Muscle layer of duodenum (tissue), 2 donors: ENCODE data around the gene TTLL9.

Experiments
- H3K27ac ChIP-seq: one replicate; pipeline ENCODE4 v1.7.0; 2013; ENCODE audit warnings: mild to moderate bottlenecking, low read length
- H3K27me3 ChIP-seq: one replicate; pipeline ENCODE4 v1.7.0; 2013; ENCODE audit warnings: low read depth, mild to moderate bottlenecking, control low read depth, low read length
- H3K36me3 ChIP-seq, 2 donors: one replicate each; pipeline ENCODE4 v1.7.0; 2013; ENCODE audit warnings: low read length in 2 of 2, control low read depth in 1 of 2, mild to moderate bottlenecking in 1 of 2; ENCODE audit not compliant: insufficient read depth in 2 of 2, control insufficient read depth in 1 of 2
- H3K4me1 ChIP-seq, 2 donors: one replicate each; pipeline ENCODE4 v1.7.0; 2013; ENCODE audit warnings: low read length in 2 of 2, mild to moderate bottlenecking in 2 of 2, control low read depth in 1 of 2, moderate library complexity in 1 of 2; ENCODE audit not compliant: insufficient read depth in 2 of 2, control insufficient read depth in 1 of 2
- H3K4me3 ChIP-seq, 2 donors: one replicate each; pipeline ENCODE4 v1.7.0; 2013; ENCODE audit warnings: low read length in 2 of 2, low read depth in 1 of 2, mild to moderate bottlenecking in 1 of 2
- H3K9me3 ChIP-seq, 2 donors: one replicate each; pipeline ENCODE4 v1.7.0; 2013; ENCODE audit warnings: low read length in 2 of 2, control low read depth in 1 of 2, mild to moderate bottlenecking in 1 of 2; ENCODE audit not compliant: control insufficient read depth in 1 of 2
- donor health status: healthy.

TTLL9 gene

GRCh38 chr20:31830406-31830981, 39.9 kb upstream of the TTLL9 start:
- Histone ChIP-seq H3K4me1 (no peaks in the 10 kb centered on the region), H3K27ac (no peak overlapping the region), H3K27me3 (no peaks in the 10 kb centered on the region), H3K9me3 (no peaks in the 10 kb centered on the region), H3K36me3 (no peaks in the 10 kb centered on the region), H3K4me3 (no peak overlapping the region)

DNA sequence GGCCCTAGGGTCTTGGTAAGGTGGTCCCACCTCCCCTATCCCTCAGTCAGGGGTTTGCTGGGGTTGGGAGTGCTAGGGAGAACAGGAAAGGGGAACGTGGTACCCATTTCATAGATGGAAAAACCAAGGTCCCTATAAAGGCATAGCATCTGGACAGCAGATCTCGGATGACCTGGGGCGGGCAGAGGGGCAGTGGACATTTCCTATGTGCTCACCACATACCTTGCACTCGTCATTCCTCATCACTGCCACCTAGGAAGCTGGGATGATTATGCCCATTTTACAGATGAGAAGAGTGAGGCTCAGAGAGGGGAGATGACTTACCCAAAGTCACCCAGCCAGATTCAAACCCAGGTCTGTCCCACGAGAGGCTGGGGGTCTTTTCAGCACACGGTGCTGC, 39.2 kb upstream of the TTLL9 start:
- H3K36me3 ChIP-seq = no peaks in the 10 kb centered on the region
- no peak overlapping the region for H3K27ac ChIP-seq
- H3K4me3 ChIP-seq = no peak overlapping the region
- peaks cover 1 to 6% of the 10 kb centered on the region in 2 donors for H3K4me1 ChIP-seq
- H3K9me3 ChIP-seq = no peaks in the 10 kb centered on the region
- no peaks in the 10 kb centered on the region for H3K27me3 ChIP-seq

DNA sequence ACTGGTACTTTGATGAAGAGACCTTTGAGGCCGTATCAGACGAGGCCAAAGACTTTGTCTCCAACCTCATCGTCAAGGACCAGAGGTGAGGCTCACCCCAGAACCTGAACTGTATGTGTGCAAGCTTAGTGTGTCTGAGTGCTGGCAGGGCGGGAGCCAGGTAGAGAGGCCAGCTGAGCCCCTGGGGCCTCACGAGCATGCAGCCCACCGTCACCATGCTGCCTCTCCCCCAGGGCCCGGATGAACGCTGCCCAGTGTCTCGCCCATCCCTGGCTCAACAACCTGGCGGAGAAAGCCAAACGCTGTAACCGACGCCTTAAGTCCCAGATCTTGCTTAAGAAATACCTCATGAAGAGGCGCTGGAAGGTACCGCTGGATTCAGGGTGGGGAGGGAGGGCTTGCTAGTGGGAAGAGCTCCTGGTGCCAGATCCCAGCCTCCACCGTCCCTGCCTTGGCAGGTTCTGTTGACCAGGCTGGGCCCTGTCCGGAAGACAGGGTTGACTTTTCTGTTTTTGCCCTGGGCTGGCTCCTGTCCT, 38.6 kb upstream of the TTLL9 start:
- no peaks in the 10 kb centered on the region for H3K27me3 ChIP-seq
- H3K36me3 ChIP-seq = no peaks in the 10 kb centered on the region
- peaks cover 6 to 12% of the 10 kb centered on the region in 2 donors for H3K4me1 ChIP-seq
- H3K4me3 ChIP-seq = no peak overlapping the region
- H3K27ac ChIP-seq = no peak overlapping the region
- H3K9me3 ChIP-seq = no peaks in the 10 kb centered on the region

- Histone ChIP-seq H3K27ac (no peak overlapping the region), H3K36me3 (no peaks in the 10 kb centered on the region), H3K9me3 (no peaks in the 10 kb centered on the region), H3K4me1 (peaks cover 6 to 17% of the 10 kb centered on the region in 2 donors), H3K27me3 (no peaks in the 10 kb centered on the region), H3K4me3 (no peak overlapping the region)
Observed at GRCh38 chr20:31833130-31833930, 37.1 kb upstream of the TTLL9 start.

- H3K4me3 ChIP-seq = no peak overlapping the region
- no peaks in the 10 kb centered on the region for H3K9me3 ChIP-seq
- no peaks in the 10 kb centered on the region for H3K36me3 ChIP-seq
- no peaks in the 10 kb centered on the region for H3K27me3 ChIP-seq
- peaks cover 6 to 17% of the 10 kb centered on the region in 2 donors for H3K4me1 ChIP-seq
- no peak overlapping the region for H3K27ac ChIP-seq
Observed at GRCh38 chr20:31833931-31834521, 36.4 kb upstream of the TTLL9 start.

GRCh38 chr20:31835554-31835953, 34.9 kb upstream of the TTLL9 start:
- Histone ChIP-seq H3K4me1 (peaks cover 6 to 17% of the 10 kb centered on the region in 2 donors), H3K9me3 (no peaks in the 10 kb centered on the region), H3K27me3 (no peaks in the 10 kb centered on the region), H3K4me3 (no peak overlapping the region), H3K36me3 (no peaks in the 10 kb centered on the region), H3K27ac (no peak overlapping the region)

DNA sequence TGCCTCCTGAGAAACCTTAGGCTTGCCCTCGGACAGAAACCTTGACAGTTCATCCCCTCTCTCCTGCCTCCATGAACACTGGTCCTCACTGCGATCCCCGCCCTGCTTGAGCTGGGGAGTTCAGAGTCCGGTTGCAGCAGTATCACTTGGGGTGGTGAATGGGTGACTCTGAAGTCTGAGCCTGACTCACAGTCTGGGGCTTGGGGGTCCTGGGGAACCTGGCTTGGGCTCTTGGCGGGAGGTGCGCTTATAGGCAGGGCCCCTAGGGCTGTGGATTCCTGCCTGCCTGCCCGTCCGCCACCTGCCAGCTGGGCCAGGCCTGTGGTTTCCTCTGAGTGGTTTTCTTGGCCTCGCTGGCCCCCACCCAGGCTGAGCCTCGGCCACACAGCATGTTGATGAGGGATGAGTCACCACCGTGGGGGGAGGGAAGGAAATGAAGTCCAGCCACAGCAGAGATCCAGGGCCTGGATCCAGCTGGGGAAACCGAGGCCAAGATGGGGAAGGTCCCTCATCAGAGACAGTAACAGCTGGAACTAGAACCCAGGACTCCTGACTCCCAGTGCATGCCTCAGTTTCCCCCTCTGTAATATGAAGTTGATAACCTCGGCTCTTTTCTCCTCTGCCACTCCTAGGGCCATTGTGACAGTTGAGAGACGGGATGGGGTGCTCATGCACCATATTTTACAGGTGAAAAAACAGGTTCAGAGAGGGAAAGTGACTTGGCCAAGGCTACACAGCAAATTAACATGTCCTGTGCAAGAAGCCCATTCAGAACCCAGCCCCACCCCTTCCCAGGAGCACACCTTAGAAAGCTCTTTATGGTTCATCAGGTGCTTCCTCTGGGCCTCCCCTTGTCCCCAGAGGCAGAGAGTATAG, 34.2 kb upstream of the TTLL9 start:
- Histone ChIP-seq H3K27me3 (no peaks in the 10 kb centered on the region), H3K4me3 (no peak overlapping the region), H3K4me1 (peaks cover 6 to 17% of the 10 kb centered on the region in 2 donors), H3K9me3 (no peaks in the 10 kb centered on the region), H3K27ac (no peak overlapping the region), H3K36me3 (no peaks in the 10 kb centered on the region)

GRCh38 chr20:31836853-31837608, 33.4 kb upstream of the TTLL9 start:
- no peak overlapping the region for H3K27ac ChIP-seq
- no peak overlapping the region for H3K4me3 ChIP-seq
- H3K36me3 ChIP-seq = no peaks in the 10 kb centered on the region
- H3K9me3 ChIP-seq = no peaks in the 10 kb centered on the region
- no peaks in the 10 kb centered on the region for H3K27me3 ChIP-seq
- peaks cover 6 to 20% of the 10 kb centered on the region in 2 donors for H3K4me1 ChIP-seq

DNA sequence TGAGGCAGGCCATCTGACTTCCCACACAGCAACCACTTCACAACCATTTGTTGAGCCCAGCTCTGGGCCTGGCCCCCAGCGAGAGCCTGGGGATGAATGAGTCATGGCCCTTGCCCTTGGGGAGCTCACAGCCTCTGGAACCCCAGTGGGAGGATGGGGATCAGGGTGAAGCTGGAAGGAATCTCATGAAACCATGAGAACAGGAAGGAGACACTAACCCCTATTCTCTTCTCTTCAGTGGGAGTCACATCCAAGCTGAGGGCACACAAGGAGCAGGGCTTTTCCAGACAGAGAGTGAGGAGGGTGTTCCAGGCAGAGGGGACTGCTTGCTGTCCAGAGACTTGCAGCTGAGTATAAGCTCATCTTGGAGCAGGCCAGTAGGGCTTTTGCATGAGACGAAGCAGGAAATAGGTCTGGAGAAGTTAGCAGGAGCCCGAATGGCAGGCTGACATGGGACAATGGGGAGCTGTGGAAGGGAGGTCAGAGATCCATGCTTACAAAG, 32.5 kb upstream of the TTLL9 start:
- no peak overlapping the region for H3K27ac ChIP-seq
- H3K36me3 ChIP-seq = no peaks in the 10 kb centered on the region
- peaks cover 6 to 29% of the 10 kb centered on the region in 2 donors for H3K4me1 ChIP-seq
- no peaks in the 10 kb centered on the region for H3K9me3 ChIP-seq
- H3K4me3 ChIP-seq = no peak overlapping the region
- no peaks in the 10 kb centered on the region for H3K27me3 ChIP-seq

GRCh38 chr20:31838646-31839292, 31.7 kb upstream of the TTLL9 start:
- H3K27ac ChIP-seq = no peak overlapping the region
- no peaks in the 10 kb centered on the region for H3K9me3 ChIP-seq
- peaks cover 6 to 29% of the 10 kb centered on the region in 2 donors for H3K4me1 ChIP-seq
- H3K27me3 ChIP-seq = no peaks in the 10 kb centered on the region
- no peak overlapping the region for H3K4me3 ChIP-seq
- H3K36me3 ChIP-seq = no peaks in the 10 kb centered on the region
